Measurements from ENCODE around the gene NKG7.

GRCh38 chr19:51327066-51328001 lies 45.1 kb downstream of the NKG7 start:
- TF ChIP-seq, protein P1, sequence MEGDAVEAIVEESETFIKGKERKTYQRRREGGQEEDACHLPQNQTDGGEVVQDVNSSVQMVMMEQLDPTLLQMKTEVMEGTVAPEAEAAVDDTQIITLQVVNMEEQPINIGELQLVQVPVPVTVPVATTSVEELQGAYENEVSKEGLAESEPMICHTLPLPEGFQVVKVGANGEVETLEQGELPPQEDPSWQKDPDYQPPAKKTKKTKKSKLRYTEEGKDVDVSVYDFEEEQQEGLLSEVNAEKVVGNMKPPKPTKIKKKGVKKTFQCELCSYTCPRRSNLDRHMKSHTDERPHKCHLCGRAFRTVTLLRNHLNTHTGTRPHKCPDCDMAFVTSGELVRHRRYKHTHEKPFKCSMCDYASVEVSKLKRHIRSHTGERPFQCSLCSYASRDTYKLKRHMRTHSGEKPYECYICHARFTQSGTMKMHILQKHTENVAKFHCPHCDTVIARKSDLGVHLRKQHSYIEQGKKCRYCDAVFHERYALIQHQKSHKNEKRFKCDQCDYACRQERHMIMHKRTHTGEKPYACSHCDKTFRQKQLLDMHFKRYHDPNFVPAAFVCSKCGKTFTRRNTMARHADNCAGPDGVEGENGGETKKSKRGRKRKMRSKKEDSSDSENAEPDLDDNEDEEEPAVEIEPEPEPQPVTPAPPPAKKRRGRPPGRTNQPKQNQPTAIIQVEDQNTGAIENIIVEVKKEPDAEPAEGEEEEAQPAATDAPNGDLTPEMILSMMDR (IDR thresholded peaks at IDR 0.05) = no peak
- TF ChIP-seq POLR2A (IDR thresholded peaks at IDR 0.05) = no peak
